ENCODE data around the gene NCSTN. TPM values are rescaled to one million over a fixed set of nuclear protein-coding genes. Genes with fewer than 3 reads are reported as not detected.

NCSTN gene
- polyA plus RNA-seq, 1 donor: 161 TPM

- no peak for DNase-seq
These were observed 62.2 kb downstream of the NCSTN start for GRCh38 chr1:160405331-160405877.

- DNase-seq: no peak
These were observed 63.2 kb downstream of the NCSTN start for GRCh38 chr1:160406131-160406968.

DNA sequence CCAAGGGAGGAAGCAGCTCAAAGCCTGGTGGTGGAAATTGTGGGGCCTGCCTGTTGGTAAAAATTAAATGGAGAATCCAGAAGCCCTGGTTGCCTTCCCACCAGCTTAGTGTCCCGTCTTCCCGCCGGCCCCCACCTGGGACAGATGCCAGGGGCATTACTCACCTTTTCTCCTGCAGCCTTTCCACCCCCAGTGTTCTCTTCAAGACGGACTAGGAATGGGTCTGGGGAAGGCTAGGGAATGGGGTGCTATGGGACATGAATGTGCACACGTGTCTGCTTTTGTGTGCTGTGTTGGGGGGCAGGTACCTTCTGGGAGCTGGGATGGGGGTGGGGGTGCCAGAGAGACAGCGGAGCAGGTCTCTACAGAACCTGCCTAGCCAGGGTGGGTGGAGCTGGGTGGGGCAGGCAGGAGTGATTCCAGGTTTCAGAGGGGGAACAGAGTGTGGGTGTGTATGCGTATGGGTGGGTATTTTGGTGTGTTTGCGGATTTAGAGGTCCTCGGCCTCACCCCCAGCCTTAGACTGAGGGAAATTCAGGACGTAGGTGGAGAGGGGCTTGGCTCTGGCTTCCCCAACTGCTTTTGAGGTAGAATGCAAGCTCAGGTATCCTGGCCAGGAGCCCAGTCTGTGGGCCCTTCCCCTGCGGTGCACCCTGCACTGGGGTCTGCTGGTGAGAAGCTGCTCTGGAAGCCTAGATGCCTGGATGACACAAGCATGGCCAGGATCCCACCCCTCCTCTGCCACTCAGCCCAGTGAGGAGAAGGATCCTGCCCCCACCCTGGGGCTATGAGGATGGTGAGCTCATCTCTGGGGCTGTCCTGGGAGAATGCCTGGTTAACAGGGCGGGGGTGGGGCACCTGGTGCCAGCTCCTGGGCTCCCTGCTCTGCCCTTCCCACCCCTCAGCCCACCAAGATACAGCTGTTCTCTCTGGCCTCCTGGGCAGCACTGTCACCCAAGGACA is 64.9 kb downstream of the NCSTN start:
- no peak for DNase-seq

Other genes with a start within 250 kb of the NCSTN start
- gene IGSF8, start 244.8 kb upstream of the NCSTN start, polyA plus RNA-seq (ENCODE audit: insufficient read length): 23.2 TPM
- 5.8 TPM for gene ATP1A2, start 227.6 kb upstream of the NCSTN start, polyA plus RNA-seq (ENCODE audit: insufficient read length)
- 0.15 TPM for gene ATP1A4, start 191.8 kb upstream of the NCSTN start, polyA plus RNA-seq (ENCODE audit: insufficient read length)
- gene CASQ1, start 152.8 kb upstream of the NCSTN start, polyA plus RNA-seq (ENCODE audit: insufficient read length): 0.43 TPM
- 98.5 TPM for gene PEA15, start 138.0 kb upstream of the NCSTN start, polyA plus RNA-seq (ENCODE audit: insufficient read length)
- 285 TPM for gene DCAF8, start 80.8 kb upstream of the NCSTN start, polyA plus RNA-seq (ENCODE audit: insufficient read length)
- 87.4 TPM for gene PEX19, start 58.2 kb upstream of the NCSTN start, polyA plus RNA-seq (ENCODE audit: insufficient read length)
- gene COPA, start 133 bp upstream of the NCSTN start, polyA plus RNA-seq (ENCODE audit: insufficient read length): 177 TPM
- gene NHLH1, start 23.7 kb downstream of the NCSTN start, polyA plus RNA-seq (ENCODE audit: insufficient read length): 0.22 TPM
- gene VANGL2, start 57.2 kb downstream of the NCSTN start, polyA plus RNA-seq (ENCODE audit: insufficient read length): 39.3 TPM
- 0.13 TPM for gene SLAMF6, start 179.9 kb downstream of the NCSTN start, polyA plus RNA-seq (ENCODE audit: insufficient read length)
- gene CD84, start 236.1 kb downstream of the NCSTN start, polyA plus RNA-seq (ENCODE audit: insufficient read length): 1.1 TPM